GM18870 (cell line): ENCODE measurements around the gene AKAIN1.

ENCODE experiments used
- ATAC-seq: cut with Tn5 transposase; IDR thresholded peaks from one replicate; pipeline ENCODE4 v1.9.1; 2021; ENCODE audit warnings: moderate library complexity; ENCODE audit not compliant: unreplicated experiment

AKAIN1 gene

DNA sequence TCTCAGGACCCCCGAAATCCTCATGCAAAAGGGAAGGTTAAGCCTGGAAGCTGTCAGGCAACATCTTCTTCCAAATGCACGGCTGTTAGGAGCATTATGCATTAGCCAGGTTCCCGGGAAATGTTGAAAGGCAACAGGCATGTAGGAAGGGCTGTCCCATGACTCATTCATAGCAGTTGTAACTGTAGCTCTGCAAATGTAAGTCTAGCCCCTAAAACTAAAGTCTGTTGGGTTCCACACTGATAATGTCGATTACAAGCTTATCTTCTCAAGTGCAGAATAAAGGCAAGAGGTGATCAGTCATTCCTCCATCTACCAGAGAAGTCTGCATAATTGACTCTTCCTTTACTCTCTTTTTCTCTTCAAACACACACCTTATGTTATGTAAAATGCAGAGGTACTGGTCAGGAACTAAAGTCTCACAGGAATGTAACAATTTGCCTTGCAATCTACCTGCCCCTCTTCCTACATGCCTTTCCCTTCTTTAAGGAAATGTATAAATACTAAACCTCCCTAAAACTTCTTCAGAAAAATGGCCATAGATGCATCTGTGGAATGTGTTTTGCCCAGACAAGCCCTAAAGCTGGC lies 99.8 kb downstream of the AKAIN1 start:
- ATAC-seq = no peak

DNA sequence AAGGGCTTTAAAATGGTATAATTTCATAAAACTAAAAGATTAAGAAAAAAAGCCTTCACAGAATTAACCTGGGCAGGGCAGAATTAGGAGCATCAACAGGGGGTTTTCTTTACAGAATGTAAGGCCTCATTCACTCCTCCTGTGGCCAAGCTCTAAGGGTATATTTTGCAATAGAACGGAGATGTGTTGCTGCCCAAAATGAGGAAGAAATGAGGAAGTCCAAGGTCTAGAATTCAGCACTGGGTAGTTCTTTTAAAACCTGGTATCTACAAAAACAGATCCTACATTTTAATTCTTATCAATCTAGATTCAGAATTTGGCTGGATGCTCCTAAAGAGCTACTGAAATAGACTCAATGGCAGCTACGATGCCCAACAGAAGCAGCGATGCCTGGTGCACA lies 101.8 kb downstream of the AKAIN1 start:
- no peak for ATAC-seq

DNA sequence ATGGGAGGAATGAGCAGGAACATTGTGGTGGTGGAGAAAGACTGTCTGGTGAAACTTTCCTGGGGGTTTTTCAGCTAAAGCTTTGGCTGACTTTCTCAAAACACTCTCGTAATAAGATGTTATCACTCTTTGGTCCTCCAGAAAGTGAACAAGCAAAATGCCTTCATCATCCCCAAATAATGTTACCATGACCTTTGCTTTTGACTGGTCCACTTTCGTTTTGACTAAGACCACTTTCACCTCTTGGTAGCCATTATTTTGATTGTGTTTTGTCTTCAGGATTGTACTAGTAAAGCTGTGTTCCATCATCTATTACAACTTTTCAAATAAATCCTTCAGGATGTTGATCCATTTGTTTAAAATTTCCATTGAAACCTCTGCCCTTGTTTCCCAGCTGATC lies 103.2 kb downstream of the AKAIN1 start:
- no peak for ATAC-seq
